Jurkat, Clone E6-1 (cell line): ENCODE data around the gene VSIG8. TPM values are rescaled to one million over a fixed set of nuclear protein-coding genes. Genes with fewer than 3 reads are reported as not detected.
"Not testable (repeated sequence)": the region's sequence is repeated elsewhere in the genome, so short reads cannot be mapped to it uniquely, and the experiment has no call there.

ENCODE experiments used
- DNase-seq: peaks from one replicate; pipeline ENCODE4 v3.0.0-alpha.2; 2011; ENCODE audit warnings: low read depth, low spot score
- H3K4me3 ChIP-seq: 2 replicates; pipeline ENCODE4 v1.5.1; 2011; ENCODE audit warnings: mild to moderate bottlenecking, low read length, control low read depth, moderate library complexity
- polyA plus RNA-seq: library from polyadenylated mRNA; unstranded; fragments of >200 nt; gene quantifications from one replicate; pipeline ENCODE4 v1.2.1, GENCODE V29; 2012; ENCODE audit warnings: missing spikeins; ENCODE audit not compliant: insufficient read length, insufficient read depth

Gene VSIG8
- polyA plus RNA-seq, result not detected

- DNase-seq, result no peak
- H3K4me3 ChIP-seq, result no peak within 1 kb of the TSS
Measured at GRCh38 chr1:159862557-159862956, at the start of gene VSIG8. Gene VSIG8 (minus strand): TSS chr1:159862657. CDS start chr1:159862521, 136 bp downstream.

DNA sequence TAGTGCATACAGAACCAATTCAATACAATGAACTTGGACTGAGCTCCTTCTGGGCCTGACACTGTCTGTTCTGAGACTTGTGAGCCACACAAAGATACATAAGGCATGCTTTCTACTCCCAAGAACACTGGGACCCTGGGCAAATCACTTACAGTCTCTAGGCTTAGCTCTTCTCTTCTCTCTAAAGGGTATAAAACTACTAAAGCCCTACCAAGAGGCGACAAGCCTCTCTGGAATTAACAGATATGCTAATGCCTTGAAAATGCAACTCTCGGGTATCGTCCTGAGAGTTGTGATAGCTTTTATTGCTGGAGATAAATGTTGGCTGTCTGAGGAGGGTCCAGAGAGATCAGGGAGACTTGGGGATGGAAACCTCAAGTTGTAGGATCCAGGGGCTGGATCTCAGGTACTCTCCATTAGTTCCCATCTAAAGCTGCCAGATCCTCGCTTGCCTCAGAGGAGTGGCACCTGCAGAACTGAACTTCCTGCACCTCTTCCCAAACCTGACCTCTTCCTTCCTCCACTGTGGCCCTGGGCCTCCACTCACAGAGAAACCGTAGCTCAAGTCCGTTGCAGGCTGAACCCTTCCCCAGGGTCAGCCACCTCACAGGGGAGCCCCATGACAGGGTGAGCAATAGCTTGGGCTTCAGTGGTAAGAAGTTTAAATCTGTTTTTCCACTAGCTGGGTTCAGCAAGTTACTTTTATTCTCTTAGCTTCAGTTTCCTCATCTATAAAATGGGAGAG lies 49.0 kb upstream of the VSIG8 start:
- no peak overlapping the region for H3K4me3 ChIP-seq
- no peak for DNase-seq

DNA sequence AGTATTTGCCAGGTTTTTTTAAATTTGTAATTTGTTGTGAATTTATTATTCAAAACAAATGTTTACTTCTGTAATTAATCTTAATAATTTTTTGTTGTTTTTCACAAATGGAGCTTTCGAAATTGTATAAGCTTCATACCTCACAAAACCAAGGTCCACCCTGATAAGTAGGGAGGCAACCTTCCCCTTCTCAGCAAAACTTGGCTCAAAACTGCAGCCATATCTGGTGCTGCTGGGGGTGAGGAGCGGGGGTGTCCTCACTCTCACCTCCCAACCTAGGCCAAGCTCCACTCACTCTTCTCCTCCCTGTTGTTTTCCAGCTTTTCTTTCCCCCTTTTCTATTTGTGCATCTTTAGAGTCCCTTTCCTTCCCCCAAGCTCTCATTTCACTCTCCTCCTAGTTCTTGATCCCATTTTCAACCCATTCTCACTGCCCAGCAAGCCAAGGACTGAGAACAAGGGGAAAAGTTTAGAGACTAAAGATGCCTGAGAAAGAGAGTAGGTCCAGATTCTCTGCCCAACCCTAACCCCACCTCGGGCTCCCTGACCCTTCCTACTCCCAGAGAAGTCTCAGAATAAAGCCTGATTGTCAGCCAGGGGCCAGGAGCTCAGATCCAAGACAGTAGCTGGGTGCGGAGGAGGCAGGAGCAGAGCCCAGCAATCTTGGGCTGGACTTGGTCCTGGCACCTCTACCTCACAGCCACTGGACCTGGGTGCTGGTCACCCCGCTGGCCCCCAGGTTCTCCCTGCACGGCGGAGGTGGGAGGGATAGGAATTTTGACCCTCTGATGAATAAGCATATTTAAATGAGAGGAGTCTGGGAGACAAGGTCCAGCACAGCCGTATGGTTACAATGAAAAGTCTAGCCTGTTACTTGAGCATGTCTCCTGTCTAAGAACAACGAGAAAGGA lies 45.8 kb upstream of the VSIG8 start:
- H3K4me3 ChIP-seq, result no peak overlapping the region
- DNase-seq, result no peak

DNA sequence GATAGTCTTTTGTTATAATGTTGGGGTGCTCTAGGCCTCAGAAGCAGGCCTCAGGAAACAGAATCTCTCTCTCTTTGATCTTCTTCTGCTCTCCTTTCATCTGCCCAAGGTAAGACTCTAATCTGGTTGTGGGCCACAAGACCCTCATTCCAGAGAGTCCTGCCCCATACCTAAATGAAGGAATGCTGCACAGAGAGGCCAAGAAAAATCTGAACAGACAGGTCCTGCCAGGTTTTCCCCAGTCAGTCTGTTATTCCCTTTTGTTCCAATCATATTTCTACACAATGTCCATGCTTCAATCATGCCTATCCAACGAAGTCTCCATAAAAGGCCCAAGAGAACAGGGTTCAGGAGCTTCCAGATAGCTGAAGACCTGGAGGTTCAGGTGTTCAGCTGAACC lies 44.5 kb upstream of the VSIG8 start:
- no peak for DNase-seq

DNA sequence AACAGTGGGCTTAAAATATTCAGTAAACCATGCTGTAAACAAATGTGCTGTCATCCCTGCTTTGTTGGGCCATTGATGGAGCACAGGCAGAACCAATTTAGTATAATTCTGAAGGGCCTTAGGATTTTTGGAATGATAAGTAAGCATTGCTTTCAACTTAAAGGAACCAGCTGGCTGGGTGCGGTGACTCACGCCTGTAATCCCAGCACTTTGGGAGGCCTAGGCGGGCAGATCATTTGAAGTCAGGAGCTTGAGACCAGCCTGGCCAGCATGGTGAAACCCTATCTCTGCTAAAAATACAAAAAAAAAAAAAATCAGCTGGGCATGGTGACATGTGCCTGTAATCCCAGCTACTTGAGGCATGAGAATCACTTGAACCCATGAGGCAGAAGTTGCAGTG lies 41.6 kb upstream of the VSIG8 start:
- not testable (repeated sequence) for H3K4me3 ChIP-seq, DNase-seq

More for the DNA sequence above, 44.5 kb upstream of the VSIG8 start:
- no peak overlapping the region for H3K4me3 ChIP-seq

DNA sequence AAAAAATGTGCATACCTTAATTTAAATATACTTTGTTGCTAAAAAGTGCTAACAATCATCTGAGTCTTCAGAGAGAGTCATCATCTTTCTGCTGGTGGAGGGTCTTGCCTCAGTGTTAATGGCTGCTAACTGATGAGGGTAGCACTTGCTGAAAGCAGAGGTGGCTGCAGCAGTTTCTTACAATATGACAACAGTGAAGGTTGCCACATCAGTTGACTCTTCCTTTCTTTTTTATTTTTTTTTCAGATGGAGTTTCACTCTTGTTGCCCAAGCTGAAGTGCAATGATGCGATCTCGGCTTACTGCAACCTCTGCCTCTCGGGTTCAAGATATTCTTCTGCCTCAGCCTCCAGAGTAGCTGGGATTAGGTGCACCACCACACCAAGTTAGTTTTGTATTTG lies 40.1 kb upstream of the VSIG8 start:
- H3K4me3 ChIP-seq, result no peak overlapping the region
- DNase-seq, result no peak

GRCh38 chr1:159900755-159901360 lies 38.4 kb upstream of the VSIG8 start:
- DNase-seq, result no peak
- no peak overlapping the region for H3K4me3 ChIP-seq

GRCh38 chr1:159900086-159900680 lies 37.7 kb upstream of the VSIG8 start, which contains the start of gene CFAP45:
Gene CFAP45 (minus strand): TSS chr1:159900165. CDS start chr1:159900098, 67 bp downstream.
- DNase-seq, result no peak
- no peak within 1 kb of the TSS for H3K4me3 ChIP-seq

DNA sequence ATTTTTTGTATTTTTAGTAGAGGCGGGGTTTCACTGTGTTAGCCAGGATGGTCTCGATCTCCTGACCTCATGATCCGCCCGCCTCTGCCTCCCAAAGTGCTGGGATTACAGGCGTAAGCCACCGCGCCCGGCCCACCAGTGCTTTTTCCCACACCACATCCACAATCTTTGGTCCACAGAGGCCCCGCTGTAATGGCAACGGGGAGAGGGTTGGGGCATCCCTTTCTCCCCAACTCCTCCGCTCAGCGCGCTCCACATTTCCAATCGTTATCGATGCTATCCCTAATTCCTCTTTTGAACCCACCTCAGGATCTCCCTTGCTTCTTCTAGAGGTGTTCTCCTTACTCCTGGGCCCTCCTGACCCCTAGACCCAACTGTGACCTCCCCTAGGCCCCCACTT lies 37.2 kb upstream of the VSIG8 start:
- not testable (repeated sequence) for DNase-seq, H3K4me3 ChIP-seq

GRCh38 chr1:159898527-159898926 lies 36.1 kb upstream of the VSIG8 start:
- no peak overlapping the region for H3K4me3 ChIP-seq
- no peak for DNase-seq

DNA sequence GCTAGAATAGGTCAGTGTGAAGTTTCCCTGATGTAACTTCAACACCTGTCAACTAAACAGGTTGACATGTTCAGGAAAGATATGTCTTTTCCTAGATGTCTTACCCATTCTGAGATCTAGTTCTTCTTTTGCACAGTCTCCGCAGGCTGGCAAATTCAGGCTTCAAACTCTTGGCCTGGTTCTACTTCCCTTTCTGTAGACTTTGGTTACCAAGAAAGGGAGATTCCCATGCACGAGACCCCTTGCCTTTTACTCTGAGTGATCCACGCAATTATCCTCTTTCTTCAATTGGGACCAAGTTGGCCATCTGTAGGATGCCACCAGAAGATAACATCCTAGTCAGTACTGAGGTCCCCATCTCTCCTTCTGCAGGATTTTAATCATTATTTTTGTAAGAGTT lies 35.5 kb upstream of the VSIG8 start:
- H3K4me3 ChIP-seq, result no peak overlapping the region
- no peak for DNase-seq

- no peak for DNase-seq
- H3K4me3 ChIP-seq, result no peak overlapping the region
Measured at GRCh38 chr1:159896546-159896930, 34.1 kb upstream of the VSIG8 start.

DNA sequence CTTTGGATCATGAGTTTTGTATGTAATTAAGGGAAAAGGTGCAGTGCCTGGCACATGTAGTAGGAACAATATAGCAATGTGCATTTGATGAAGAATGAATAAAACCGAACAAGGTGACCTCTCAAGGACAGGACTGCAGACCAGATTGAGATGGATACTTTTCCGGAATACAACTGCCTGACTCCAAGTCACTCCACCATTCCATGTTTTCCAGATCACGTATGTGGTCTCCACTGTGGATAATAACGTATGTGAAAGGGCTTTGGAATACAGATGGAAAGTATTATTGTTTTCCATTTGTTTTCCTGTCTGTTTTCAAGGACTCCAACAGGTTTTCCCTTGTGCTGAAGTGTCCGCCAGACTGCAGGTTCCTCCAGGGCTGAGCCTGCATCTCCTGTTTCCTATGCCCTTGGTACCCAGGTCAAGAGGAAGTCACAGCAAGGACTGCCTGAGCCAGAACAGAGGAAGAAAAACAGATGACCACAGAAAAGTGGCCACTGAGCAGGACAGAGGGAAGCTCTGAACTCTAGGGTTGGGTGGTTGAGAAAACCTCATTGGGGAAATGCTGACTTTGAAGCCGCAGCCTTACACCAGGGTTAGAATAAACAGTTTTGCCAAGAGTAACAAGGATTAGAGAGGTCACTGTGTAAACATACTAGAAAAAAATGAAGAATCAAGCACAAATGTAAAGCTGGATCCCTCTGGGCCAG lies 33.5 kb upstream of the VSIG8 start:
- H3K4me3 ChIP-seq, result no peak overlapping the region
- no peak for DNase-seq

DNA sequence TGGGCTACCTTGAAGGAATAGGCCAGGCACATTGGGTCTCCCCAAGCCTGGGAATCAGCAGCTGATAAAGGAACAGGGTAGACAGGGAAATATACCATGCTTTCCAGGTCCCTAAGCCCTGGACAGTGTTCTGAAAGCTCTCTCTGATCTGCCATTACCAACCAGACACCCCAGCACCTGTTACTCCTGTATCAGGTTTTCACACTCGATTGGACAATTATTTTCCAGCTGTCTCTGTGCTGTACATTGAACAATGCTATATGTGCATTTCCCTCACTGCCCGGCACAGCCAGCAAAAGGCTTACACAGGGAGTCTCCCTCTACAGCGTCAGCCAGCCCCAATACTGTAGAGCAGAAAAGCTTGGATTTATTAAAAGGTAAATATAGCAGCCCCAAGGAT lies 32.8 kb upstream of the VSIG8 start:
- no peak overlapping the region for H3K4me3 ChIP-seq
- no peak for DNase-seq

GRCh38 chr1:159892944-159893343 lies 30.5 kb upstream of the VSIG8 start:
- DNase-seq, result no peak
- no peak overlapping the region for H3K4me3 ChIP-seq

DNA sequence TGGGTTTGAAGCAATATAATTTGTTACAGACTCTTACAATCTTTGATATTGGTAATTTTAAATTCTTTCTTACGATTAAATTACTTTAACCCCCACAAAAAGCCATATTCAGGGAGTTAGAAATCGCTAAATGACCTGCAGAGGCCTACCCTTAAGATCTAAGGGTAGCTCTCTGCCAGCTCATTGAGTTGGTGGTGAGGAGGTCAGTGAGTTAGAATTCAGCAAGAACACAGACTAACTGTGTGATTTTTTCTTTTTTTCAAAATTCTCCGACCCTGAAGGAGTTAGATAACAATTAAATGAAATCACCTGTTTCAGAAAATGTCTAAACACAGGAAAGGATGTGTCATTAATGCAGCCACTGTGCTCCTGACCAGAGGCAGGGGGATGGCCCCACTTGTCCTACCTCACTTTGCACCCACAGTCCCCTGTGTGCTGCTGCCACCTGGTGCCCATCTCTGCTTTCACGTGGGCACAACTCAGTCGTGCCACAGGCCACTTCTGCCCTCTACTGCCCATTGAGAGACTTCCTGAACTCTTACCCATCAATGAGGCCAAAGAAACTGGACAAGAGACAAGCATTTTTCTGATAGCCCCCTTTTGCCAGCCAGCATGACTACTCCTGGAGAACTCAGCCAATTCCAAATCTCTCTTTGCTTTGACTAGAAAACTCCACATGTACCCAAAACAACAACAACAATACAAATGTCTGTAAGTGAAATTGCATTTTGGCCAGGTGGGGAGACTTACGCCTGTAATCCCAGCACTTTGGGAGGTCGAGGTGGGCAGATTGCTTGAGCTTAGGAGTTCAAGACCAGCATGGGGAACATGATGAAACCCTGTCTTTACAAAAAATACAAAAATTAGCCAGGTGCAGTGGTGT lies 29.1 kb upstream of the VSIG8 start:
- no peak overlapping the region for H3K4me3 ChIP-seq
- peak; percentile 69 for DNase-seq

GRCh38 chr1:159890390-159890789 lies 27.9 kb upstream of the VSIG8 start:
- H3K4me3 ChIP-seq, result no peak overlapping the region
- DNase-seq, result no peak

DNA sequence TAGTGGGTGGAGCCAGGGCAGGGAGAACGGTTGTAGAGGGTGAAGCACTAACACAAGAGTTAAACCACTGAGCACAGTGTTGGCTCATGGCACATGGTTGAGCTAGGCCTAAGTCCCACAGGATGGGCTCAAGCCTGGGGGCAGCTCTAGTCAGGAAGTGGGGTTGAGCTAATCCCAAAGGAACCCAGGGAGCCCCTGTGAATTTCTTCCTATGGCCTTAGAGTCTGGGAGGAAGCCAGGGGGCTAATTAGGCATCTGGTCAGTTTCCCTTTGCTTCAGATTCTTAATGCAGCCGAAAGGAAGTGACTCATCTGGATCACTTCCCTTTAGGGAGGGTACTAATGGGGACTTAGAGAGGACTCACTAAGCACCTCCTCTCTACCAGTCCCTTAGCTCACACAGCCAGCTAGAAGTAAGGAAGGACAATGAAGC lies 27.4 kb upstream of the VSIG8 start:
- no peak overlapping the region for H3K4me3 ChIP-seq
- DNase-seq, result no peak
